Karpas-422 (cell line): ENCODE data around the gene ETV5. TPM values are rescaled to one million over a fixed set of nuclear protein-coding genes. Genes with fewer than 3 reads are reported as not detected.

Experiments
- DNase-seq: peaks from one replicate; pipeline ENCODE4 v3.0.0-alpha.2; 2015
- H2AFZ ChIP-seq: fragments of 200-600 bp; sonication (generic); 2 replicates; pipeline ENCODE4 v1.6.1; 2014; ENCODE audit warnings: antibody characterized with exemption, low read length, mixed read lengths
- H3K27ac ChIP-seq: fragments of 200-600 bp; sonication (generic); 2 replicates; pipeline ENCODE4 v1.5.1; 2014; ENCODE audit warnings: mild to moderate bottlenecking, low read length, moderate library complexity
- H3K27me3 ChIP-seq: fragments of 200-600 bp; sonication (generic); 2 replicates; pipeline ENCODE4 v1.6.1; 2014; ENCODE audit warnings: low read length, mixed read lengths
- H3K36me3 ChIP-seq: fragments of 200-600 bp; sonication (generic); 2 replicates; pipeline ENCODE4 v1.6.1; 2014; ENCODE audit warnings: low read length, mixed read lengths; ENCODE audit not compliant: insufficient read depth
- H3K4me1 ChIP-seq: fragments of 200-600 bp; sonication (generic); 2 replicates; pipeline ENCODE4 v1.6.1; 2014; ENCODE audit warnings: mild to moderate bottlenecking, low read length, mixed read lengths
- H3K4me2 ChIP-seq: fragments of 200-600 bp; sonication (generic); 2 replicates; pipeline ENCODE4 v1.6.1; 2014; ENCODE audit warnings: low read length, low read depth, mild to moderate bottlenecking; ENCODE audit not compliant: poor library complexity, severe bottlenecking
- H3K4me3 ChIP-seq: fragments of 200-600 bp; sonication (generic); 2 replicates; pipeline ENCODE4 v1.5.1; 2014; ENCODE audit warnings: mild to moderate bottlenecking, antibody characterized with exemption, low read length, mixed read lengths
- H3K79me2 ChIP-seq: fragments of 200-600 bp; sonication (generic); 2 replicates; pipeline ENCODE4 v1.6.1; 2014; ENCODE audit warnings: mild to moderate bottlenecking, low read length, mixed read lengths
- H3K9ac ChIP-seq: fragments of 200-600 bp; sonication (generic); 2 replicates; pipeline ENCODE4 v1.6.0; 2014; ENCODE audit warnings: low read length
- H3K9me2 ChIP-seq: fragments of 200-600 bp; sonication (generic), shearing (Covaris generic); replicated peaks from 2 replicates; pipeline ENCODE4 v1.6.0; 2014; ENCODE audit warnings: mild to moderate bottlenecking, low read length, moderate library complexity; ENCODE audit not compliant: insufficient read depth
- H3K9me3 ChIP-seq: fragments of 300-700, 200-600 bp; sonication (generic); 2 replicates; pipeline ENCODE4 v1.6.1; 2014; ENCODE audit warnings: low read length, mixed read lengths
- H4K20me1 ChIP-seq: fragments of 200-600 bp; sonication (generic); 2 replicates; pipeline ENCODE4 v1.6.1; 2014; ENCODE audit warnings: mild to moderate bottlenecking, antibody characterized with exemption, low read length, low read depth; ENCODE audit not compliant: insufficient read depth
- total RNA-seq: library from RNA; depleted of rRNA; stranded (reverse); fragments of >200 nt; shearing (Covaris generic); gene quantifications from 2 replicates; pipeline ENCODE4 v1.2.3, GENCODE V29; 2014; ENCODE audit warnings: low replicate concordance

ETV5 gene
- total RNA-seq, 1 experiment from 2014 or later = 111 TPM

GRCh38 chr3:186014866-186015265 lies 94.0 kb downstream of the ETV5 start:
- Histone ChIP-seq H3K4me2 (no peak overlapping the region), H3K4me3 (no peak overlapping the region), H2AFZ (no peak overlapping the region), H3K79me2 (no peaks in the 10 kb centered on the region), H3K36me3 (no peaks in the 10 kb centered on the region), H3K9me2 (no peaks in the 10 kb centered on the region), H3K4me1 (0 out of 2 replicates have a peak, but pooled peaks cover 3% of the 10 kb centered on the region), H4K20me1 (no peaks in the 10 kb centered on the region), H3K27ac (no peak overlapping the region), H3K27me3 (0 out of 2 replicates have a peak, but pooled peaks cover 2% of the 10 kb centered on the region), H3K9me3 (no peaks in the 10 kb centered on the region), H3K9ac (no peak overlapping the region)
- no peak for DNase-seq

- no peak for DNase-seq
- no peaks in the 10 kb centered on the region for H3K4me1 ChIP-seq
- H3K36me3 ChIP-seq = no peaks in the 10 kb centered on the region
- H3K79me2 ChIP-seq = no peaks in the 10 kb centered on the region
- 0 out of 2 replicates have a peak, but pooled peaks cover 2% of the 10 kb centered on the region for H3K27me3 ChIP-seq
- no peaks in the 10 kb centered on the region for H3K9me2 ChIP-seq
- no peaks in the 10 kb centered on the region for H4K20me1 ChIP-seq
- no peak overlapping the region for H3K4me3 ChIP-seq
- no peak overlapping the region for H3K27ac ChIP-seq
- no peak overlapping the region for H3K4me2 ChIP-seq
- no peaks in the 10 kb centered on the region for H3K9me3 ChIP-seq
- no peak overlapping the region for H2AFZ ChIP-seq
- no peak overlapping the region for H3K9ac ChIP-seq
Measured at GRCh38 chr3:186013312-186013711, 95.6 kb downstream of the ETV5 start.

- H3K27ac ChIP-seq = no peak overlapping the region
- no peaks in the 10 kb centered on the region for H3K9me2 ChIP-seq
- no peak for DNase-seq
- no peaks in the 10 kb centered on the region for H3K79me2 ChIP-seq
- H3K4me1 ChIP-seq = no peaks in the 10 kb centered on the region
- no peak overlapping the region for H3K4me3 ChIP-seq
- H4K20me1 ChIP-seq = no peaks in the 10 kb centered on the region
- no peak overlapping the region for H3K4me2 ChIP-seq
- 0 out of 2 replicates have a peak, but pooled peaks cover 2% of the 10 kb centered on the region for H3K27me3 ChIP-seq
- no peak overlapping the region for H3K9ac ChIP-seq
- H3K36me3 ChIP-seq = no peaks in the 10 kb centered on the region
- H2AFZ ChIP-seq = no peak overlapping the region
- H3K9me3 ChIP-seq = no peaks in the 10 kb centered on the region
Measured at GRCh38 chr3:186012137-186012536, 96.8 kb downstream of the ETV5 start.

GRCh38 chr3:186004671-186005070 lies 104.2 kb downstream of the ETV5 start:
- H3K4me1 ChIP-seq = no peaks in the 10 kb centered on the region
- H3K9me3 ChIP-seq = no peaks in the 10 kb centered on the region
- no peak for DNase-seq
- H3K4me3 ChIP-seq = no peak overlapping the region
- H3K4me2 ChIP-seq = no peak overlapping the region
- H2AFZ ChIP-seq = no peak overlapping the region
- H3K9me2 ChIP-seq = no peaks in the 10 kb centered on the region
- H4K20me1 ChIP-seq = no peaks in the 10 kb centered on the region
- H3K9ac ChIP-seq = no peak overlapping the region
- H3K36me3 ChIP-seq = no peaks in the 10 kb centered on the region
- H3K27me3 ChIP-seq = peaks cover 6% of the 10 kb centered on the region; the same call in 1 of the 2 replicates
- no peaks in the 10 kb centered on the region for H3K79me2 ChIP-seq
- H3K27ac ChIP-seq = no peak overlapping the region

- no peak for DNase-seq
- Histone ChIP-seq H3K9me3 (no peaks in the 10 kb centered on the region), H3K4me2 (no peak overlapping the region), H3K27me3 (peaks cover 6% of the 10 kb centered on the region; the same call in 1 of the 2 replicates), H3K4me3 (no peak overlapping the region), H3K36me3 (no peaks in the 10 kb centered on the region), H3K27ac (no peak overlapping the region), H3K4me1 (no peaks in the 10 kb centered on the region), H3K9me2 (no peaks in the 10 kb centered on the region), H3K9ac (no peak overlapping the region), H4K20me1 (no peaks in the 10 kb centered on the region), H2AFZ (no peak overlapping the region), H3K79me2 (no peaks in the 10 kb centered on the region)
Measured at GRCh38 chr3:186004209-186004608, 104.7 kb downstream of the ETV5 start.

GRCh38 chr3:186003610-186004009 lies 105.3 kb downstream of the ETV5 start:
- Histone ChIP-seq H3K4me2 (no peak overlapping the region), H3K4me3 (no peak overlapping the region), H3K27me3 (peaks cover 6% of the 10 kb centered on the region; the same call in 1 of the 2 replicates), H3K27ac (no peak overlapping the region), H2AFZ (no peak overlapping the region), H4K20me1 (no peaks in the 10 kb centered on the region), H3K9me2 (no peaks in the 10 kb centered on the region), H3K9me3 (no peaks in the 10 kb centered on the region), H3K79me2 (no peaks in the 10 kb centered on the region), H3K9ac (no peak overlapping the region), H3K36me3 (no peaks in the 10 kb centered on the region), H3K4me1 (no peaks in the 10 kb centered on the region)
- no peak for DNase-seq

- Histone ChIP-seq H3K36me3 (no peaks in the 10 kb centered on the region), H3K27ac (no peak overlapping the region), H3K4me3 (no peak overlapping the region), H3K27me3 (peaks cover 6% of the 10 kb centered on the region; the same call in 1 of the 2 replicates), H4K20me1 (no peaks in the 10 kb centered on the region), H3K4me2 (no peak overlapping the region), H3K9me3 (no peaks in the 10 kb centered on the region), H3K4me1 (0 out of 2 replicates have a peak, but pooled peaks cover 2% of the 10 kb centered on the region), H2AFZ (no peak overlapping the region), H3K9me2 (no peaks in the 10 kb centered on the region), H3K9ac (no peak overlapping the region), H3K79me2 (no peaks in the 10 kb centered on the region)
- DNase-seq = peak; percentile 81
Measured at GRCh38 chr3:186002884-186003472, 105.9 kb downstream of the ETV5 start.

GRCh38 chr3:186001842-186002241 lies 107.0 kb downstream of the ETV5 start:
- H3K27me3 ChIP-seq = peaks cover 6% of the 10 kb centered on the region; the same call in 1 of the 2 replicates
- DNase-seq = peak; percentile 56
- H3K9me3 ChIP-seq = no peaks in the 10 kb centered on the region
- H4K20me1 ChIP-seq = no peaks in the 10 kb centered on the region
- H3K36me3 ChIP-seq = no peaks in the 10 kb centered on the region
- no peak overlapping the region for H3K4me2 ChIP-seq
- no peaks in the 10 kb centered on the region for H3K9me2 ChIP-seq
- no peak overlapping the region for H3K4me3 ChIP-seq
- H3K4me1 ChIP-seq = 0 out of 2 replicates have a peak, but pooled peaks cover 3% of the 10 kb centered on the region
- no peaks in the 10 kb centered on the region for H3K79me2 ChIP-seq
- H2AFZ ChIP-seq = no peak overlapping the region
- no peak overlapping the region for H3K9ac ChIP-seq
- no peak overlapping the region for H3K27ac ChIP-seq
